Glomerular visceral epithelial cell (primary cell): ENCODE data around the gene ARHGAP26.

ENCODE experiments used
- DNase-seq: peaks from one replicate; pipeline ENCODE4 v3.0.0-alpha.2; 2016; ENCODE audit errors: extremely low spot score

Gene ARHGAP26

GRCh38 chr5:142810743-142811290, 40.6 kb downstream of the ARHGAP26 start:
- no peak for DNase-seq

DNA sequence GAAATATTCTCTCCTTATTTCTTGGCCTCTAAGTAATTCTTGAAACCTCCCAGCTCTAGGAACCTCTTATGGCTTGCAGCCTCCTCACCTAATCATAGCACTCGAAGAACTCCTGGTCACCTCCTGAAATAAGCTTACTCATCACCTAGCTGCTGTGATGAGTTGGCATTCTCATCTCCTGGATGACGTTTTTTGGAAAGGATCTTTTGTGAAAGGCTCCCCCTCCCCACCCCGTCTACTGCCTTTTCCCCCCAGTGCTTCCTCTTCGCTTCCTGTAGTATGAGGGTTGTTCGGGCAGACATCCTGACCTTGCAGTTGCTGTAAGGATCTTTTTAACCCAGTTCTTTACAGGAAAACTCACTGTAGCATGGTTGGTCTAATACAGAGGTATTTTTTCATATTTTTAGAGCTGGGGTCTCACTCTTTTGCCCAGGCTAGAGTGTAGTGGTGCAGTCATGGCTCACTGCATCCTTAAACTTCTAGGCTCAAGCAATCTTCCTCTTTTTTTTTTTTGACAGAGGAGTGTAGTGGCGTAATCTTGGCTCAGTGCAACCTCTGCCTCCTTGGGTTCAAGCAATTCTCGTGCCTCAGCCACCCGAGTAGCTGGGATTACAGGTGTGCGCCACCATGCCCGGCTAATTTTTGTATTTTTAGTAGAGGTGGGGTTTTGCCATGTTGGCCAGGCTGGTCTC, 41.8 kb downstream of the ARHGAP26 start:
- no peak for DNase-seq

DNA sequence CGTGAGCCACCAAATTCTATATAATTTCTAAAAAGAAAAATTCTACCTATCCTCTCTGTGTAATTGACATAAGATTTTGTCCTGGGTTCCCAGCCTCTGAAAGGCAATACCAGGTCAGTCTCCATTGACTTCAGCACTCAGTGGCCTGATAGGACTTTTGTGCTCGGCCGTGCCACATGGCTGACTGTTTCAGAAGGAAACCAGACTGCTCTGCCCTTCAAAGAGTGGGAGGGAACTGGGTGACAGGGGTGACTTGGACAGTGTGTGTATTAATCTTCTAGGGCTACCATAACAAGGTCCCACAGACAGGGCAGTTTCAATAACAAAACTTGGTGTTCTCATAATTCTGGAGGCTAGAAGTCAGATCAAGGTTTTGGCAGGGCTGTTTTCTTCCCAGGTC, 43.0 kb downstream of the ARHGAP26 start:
- DNase-seq = no peak

GRCh38 chr5:142814122-142814521, 43.9 kb downstream of the ARHGAP26 start:
- DNase-seq = no peak

- DNase-seq = no peak
These were observed 45.3 kb downstream of the ARHGAP26 start for GRCh38 chr5:142815469-142815868.

- DNase-seq = peak; percentile 81
These were observed 46.6 kb downstream of the ARHGAP26 start for GRCh38 chr5:142816531-142817430.

GRCh38 chr5:142817949-142818431, 47.8 kb downstream of the ARHGAP26 start:
- DNase-seq = no peak

DNA sequence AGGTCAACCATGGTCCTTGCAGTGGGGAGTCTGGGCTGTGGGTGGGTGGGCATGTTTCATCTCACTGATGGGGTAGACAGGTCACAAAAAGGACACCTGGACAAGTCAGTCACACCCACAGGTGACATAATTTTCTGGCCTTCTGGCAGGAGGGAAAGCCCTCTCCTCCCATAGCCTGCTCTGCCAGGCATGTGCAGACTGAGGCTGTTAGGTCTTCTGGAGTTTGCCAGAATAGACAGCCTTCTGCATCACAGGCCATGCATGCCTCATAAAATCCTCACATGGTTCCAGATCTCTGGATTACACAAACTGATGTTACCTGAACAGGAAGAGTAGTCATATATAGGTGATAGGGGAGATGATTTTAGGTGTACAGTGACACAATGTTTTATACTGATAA, 49.1 kb downstream of the ARHGAP26 start:
- DNase-seq = no peak

GRCh38 chr5:142819825-142820224, 49.6 kb downstream of the ARHGAP26 start:
- DNase-seq = no peak

GRCh38 chr5:142820447-142820846, 50.3 kb downstream of the ARHGAP26 start:
- no peak for DNase-seq

- no peak for DNase-seq
These were observed 51.0 kb downstream of the ARHGAP26 start for GRCh38 chr5:142821034-142821732.

DNA sequence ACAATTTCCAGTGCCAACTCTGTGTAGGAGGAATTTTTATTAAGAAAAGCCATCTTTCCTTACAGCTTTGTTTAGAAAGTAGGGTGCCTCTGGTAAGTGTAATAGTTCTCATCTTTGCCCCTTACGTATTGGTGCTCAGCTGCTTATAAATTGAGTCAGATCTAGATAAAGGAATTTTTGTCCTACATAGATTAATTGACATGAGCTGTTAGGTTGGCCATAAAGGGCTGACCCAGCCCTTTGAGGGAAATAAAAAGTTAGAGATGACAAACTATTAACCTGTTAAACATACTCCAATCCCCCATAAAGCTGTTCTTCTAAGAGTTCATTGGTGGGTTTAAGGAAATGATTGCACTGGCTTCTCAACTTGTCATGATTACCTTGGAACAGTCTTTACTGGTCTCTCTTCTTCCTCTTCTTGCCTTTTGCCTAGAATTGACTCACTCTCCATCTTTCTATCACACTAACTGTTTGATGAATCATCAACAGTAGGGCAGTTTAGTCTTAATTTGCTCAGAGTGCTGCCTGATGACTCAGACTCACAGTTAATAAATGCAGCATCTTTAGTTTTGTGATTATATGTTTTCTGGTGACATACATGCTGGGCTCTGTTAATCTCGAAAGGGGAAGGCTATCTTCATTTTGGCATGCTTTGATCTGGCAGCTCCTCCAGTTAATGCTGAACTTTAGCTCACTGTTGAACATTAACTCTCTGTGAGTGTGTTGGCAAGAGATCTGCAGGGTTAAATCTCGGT, 51.7 kb downstream of the ARHGAP26 start:
- peak; percentile 92 for DNase-seq

GRCh38 chr5:142823126-142823525, 52.9 kb downstream of the ARHGAP26 start:
- DNase-seq = no peak

GRCh38 chr5:142823806-142824205, 53.6 kb downstream of the ARHGAP26 start:
- no peak for DNase-seq

GRCh38 chr5:142824391-142824790, 54.2 kb downstream of the ARHGAP26 start:
- DNase-seq = no peak

GRCh38 chr5:142825378-142826089, 55.4 kb downstream of the ARHGAP26 start:
- DNase-seq = no peak

GRCh38 chr5:142826093-142826492, 55.9 kb downstream of the ARHGAP26 start:
- DNase-seq = no peak

DNA sequence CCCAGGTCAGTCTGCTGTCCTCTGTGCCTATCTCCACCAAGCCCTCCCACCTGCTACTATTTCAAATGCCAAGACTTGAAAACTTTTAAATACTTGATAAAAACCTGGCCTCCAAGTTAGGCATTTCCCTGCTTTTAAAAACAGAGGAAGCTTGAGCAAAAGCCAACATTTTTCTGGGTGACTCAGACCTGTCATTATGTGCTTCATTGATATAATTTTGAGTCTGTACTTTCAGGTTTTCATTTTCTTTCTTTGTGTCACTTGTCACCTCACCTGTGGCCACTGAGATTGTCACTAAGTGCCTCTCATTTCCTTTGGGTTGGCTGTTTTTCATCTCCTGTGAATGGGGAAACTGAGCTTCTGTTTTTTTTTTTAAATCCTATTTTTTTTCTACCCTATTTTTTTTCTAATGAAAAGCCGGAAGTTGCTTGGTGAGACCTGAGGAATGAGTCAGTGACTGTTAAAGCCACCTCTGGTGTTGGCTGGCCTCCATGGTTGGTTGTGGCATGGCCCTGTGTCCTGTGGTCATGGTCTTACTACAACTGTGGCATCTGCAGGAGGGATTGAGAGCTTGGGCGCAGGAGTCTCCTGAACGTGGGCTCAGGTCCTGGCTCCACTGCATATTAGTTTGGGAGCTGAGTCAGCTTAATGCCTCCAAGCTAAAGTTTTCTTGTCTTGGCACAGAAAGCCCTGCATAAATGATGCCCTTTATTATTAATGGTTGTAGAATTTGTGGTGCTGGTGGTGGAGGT, 56.7 kb downstream of the ARHGAP26 start:
- DNase-seq = peak; percentile 96

DNA sequence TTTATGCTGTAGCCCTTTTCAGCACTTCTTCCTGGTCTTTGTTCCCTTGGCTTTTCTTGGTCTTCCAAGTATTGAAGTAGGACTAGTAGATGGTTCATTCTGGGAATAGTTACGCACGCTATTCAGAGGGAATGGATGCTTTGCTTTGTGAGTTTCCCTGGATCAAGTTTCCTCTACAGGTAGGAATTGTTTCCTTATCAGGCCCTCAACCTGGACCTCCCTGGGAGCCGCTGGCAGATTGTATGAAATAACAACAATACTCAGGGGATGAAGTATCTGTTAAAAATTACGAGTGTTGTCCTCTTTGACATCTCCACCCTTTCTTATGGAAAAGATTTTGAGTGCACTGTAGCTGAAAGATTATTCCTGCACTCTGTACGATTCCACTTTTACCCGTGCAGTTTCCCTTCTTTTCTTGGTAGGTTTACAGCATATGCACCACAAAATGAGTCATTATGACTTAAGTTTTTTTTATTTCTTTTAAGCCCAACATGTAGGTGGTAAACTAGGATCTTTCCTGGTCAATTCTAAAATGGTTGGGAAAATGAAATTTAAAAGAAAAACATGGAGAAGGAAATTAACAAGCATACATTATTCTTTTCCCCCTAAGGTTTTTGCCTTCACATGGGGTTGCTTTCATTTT, 57.9 kb downstream of the ARHGAP26 start:
- DNase-seq = no peak
